Lower leg skin (tissue), 4 donors: Measurements from ENCODE around the gene PTGDR2. TPM values are rescaled to one million over a fixed set of nuclear protein-coding genes. Genes with fewer than 3 reads are reported as not detected.
A peak's percentile ranks its signal among the peaks of the same experiment; 100 is the strongest.

ENCODE experiments used
- DNase-seq, 2 donors: peaks; one replicate each; pipeline ENCODE4 v3.0.0-alpha.2; 2019; ENCODE audit warnings: low spot score in 2 of 2
- H3K4me3 ChIP-seq: fragments of 200-600 bp; sonication (generic); 2 replicates; pipeline ENCODE4 v1.5.1; 2017; ENCODE audit warnings: mild to moderate bottlenecking, low read depth; ENCODE audit not compliant: poor library complexity, severe bottlenecking
- CTCF ChIP-seq, 3 donors: fragments of 450-650 bp; IDR thresholded peaks; one replicate each; pipeline ENCODE4 v1.5.1; 2016; ENCODE audit warnings: antibody characterized with exemption in 3 of 3, mild to moderate bottlenecking in 3 of 3, moderate library complexity in 2 of 3
- POLR2A ChIP-seq, 2 donors: fragments of 450-650 bp; IDR thresholded peaks; one replicate each; pipeline ENCODE4 v1.6.1; 2016 to 2017; ENCODE audit warnings: antibody characterized with exemption in 2 of 2, mild to moderate bottlenecking in 1 of 2, moderate library complexity in 1 of 2
- WGBS, 2 donors: methylation state at CpG; one replicate each; pipeline ENCODE4 v1.1.5; 2018; 5-methylcytosine and 5-hydroxymethylcytosine counted together
- intact Hi-C: fragments of 100-400 bp; cut with DNase I; formaldehyde crosslinking; loops from one replicate; pipeline ENCODE4 v1.15.0; 2023; ENCODE audit warnings: low total_unique reads
- total RNA-seq, 4 donors: library from RNA; depleted of rRNA; stranded (reverse); fragments of >200 nt; gene quantifications; one replicate each; pipeline ENCODE4 v1.1.0, GENCODE V29; 2016

Gene PTGDR2
- total RNA-seq, 4 donors from 2014 or later: 0.13 to 0.64 (median 0.32) TPM

GRCh38 chr11:60863550-60864521, 8.1 kb upstream of the PTGDR2 start:
- no peak overlapping the region for H3K4me3 ChIP-seq
- WGBS, 2 donors: 74 to 79% methylated on average over 16 of the region's 16 CpGs
- TF ChIP-seq CTCF (IDR thresholded peaks at IDR 0.05) (no peak), POLR2A (IDR thresholded peaks at IDR 0.05) (no peak)
- intact Hi-C loops: no loop called here
- peak in 1 of 2 donors; percentile 52 for DNase-seq

- intact Hi-C loops: no loop called here
- no peak for TF ChIP-seq POLR2A (IDR thresholded peaks at IDR 0.05)
- no peak overlapping the region for H3K4me3 ChIP-seq
- DNase-seq: peak in 1 of 2 donors; percentile 69
- 88 to 94% methylated on average over 9 of the region's 9 CpGs for WGBS, 2 donors
Measured at GRCh38 chr11:60862171-60862570, 6.4 kb upstream of the PTGDR2 start.

GRCh38 chr11:60860943-60861342, 5.2 kb upstream of the PTGDR2 start:
- intact Hi-C loops: no loop called here
- WGBS, 2 donors: 51% methylated on average over 7 of the region's 7 CpGs
- DNase-seq: no peak

GRCh38 chr11:60859616-60860250, 4.0 kb upstream of the PTGDR2 start:
- DNase-seq: no peak
- no peak for TF ChIP-seq POLR2A (IDR thresholded peaks at IDR 0.05)
- TF ChIP-seq CTCF (IDR thresholded peaks at IDR 0.05): no peak
- 74 to 83% methylated on average over 15 of the region's 15 CpGs for WGBS, 2 donors
- no peak overlapping the region for H3K4me3 ChIP-seq
- intact Hi-C loops: no loop called here

More at GRCh38 chr11:60860943-60861342, 5.2 kb upstream of the PTGDR2 start:
- TF ChIP-seq CTCF (IDR thresholded peaks at IDR 0.05) (no peak), POLR2A (IDR thresholded peaks at IDR 0.05) (no peak)
- H3K4me3 ChIP-seq: no peak overlapping the region

- no peak for DNase-seq
- TF ChIP-seq CTCF (IDR thresholded peaks at IDR 0.05) (no peak), POLR2A (IDR thresholded peaks at IDR 0.05) (no peak)
- 71 to 74% methylated on average over 4 of the region's 4 CpGs for WGBS, 2 donors
- no peak overlapping the region for H3K4me3 ChIP-seq
- intact Hi-C loops: no loop called here
Measured at GRCh38 chr11:60858731-60859464, 3.1 kb upstream of the PTGDR2 start.

GRCh38 chr11:60858236-60858635, 2.5 kb upstream of the PTGDR2 start:
- TF ChIP-seq POLR2A (IDR thresholded peaks at IDR 0.05) (no peak), CTCF (IDR thresholded peaks at IDR 0.05) (no peak)
- H3K4me3 ChIP-seq: no peak overlapping the region
- intact Hi-C loops: no loop called here
- WGBS, 2 donors: 86 to 89% methylated on average over 8 of the region's 8 CpGs
- DNase-seq: no peak
